VCaP (cell line): ENCODE measurements around the gene ITPKA.
A peak's percentile ranks its signal among the peaks of the same experiment; 100 is the strongest.

Source experiments
- H3K27ac ChIP-seq: fragments of 450-650 bp; 2 replicates; pipeline ENCODE4 v1.5.1; 2017
- TF ChIP-seq, protein P1 (sequence below): fragments of 450-650 bp; conservative IDR thresholded peaks from 2 replicates; pipeline ENCODE4 v1.5.1; 2017; ENCODE audit warnings: mild to moderate bottlenecking, moderate library complexity

Gene ITPKA

DNA sequence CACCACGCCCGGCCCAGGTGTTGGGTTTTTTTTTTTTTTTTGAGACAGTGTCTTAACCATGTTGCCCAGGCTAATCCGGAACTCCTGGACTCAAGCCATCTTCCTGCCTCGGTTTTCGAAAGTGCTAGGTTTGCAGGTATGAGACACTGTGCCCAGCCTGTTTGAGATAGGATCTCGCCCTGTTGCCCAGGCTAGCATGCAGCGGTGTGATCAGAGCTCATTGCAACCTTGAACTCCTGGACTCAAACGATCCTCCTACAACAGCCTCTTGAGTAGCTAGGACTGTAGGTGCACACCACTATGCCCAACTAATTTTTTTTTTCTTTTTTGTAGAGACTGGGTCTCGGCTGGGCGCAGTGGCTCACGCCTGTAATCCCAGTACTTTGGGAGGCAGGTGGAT, 20.3 kb upstream of the ITPKA start:
- no peak overlapping the region for H3K27ac ChIP-seq
- TF ChIP-seq, protein P1, sequence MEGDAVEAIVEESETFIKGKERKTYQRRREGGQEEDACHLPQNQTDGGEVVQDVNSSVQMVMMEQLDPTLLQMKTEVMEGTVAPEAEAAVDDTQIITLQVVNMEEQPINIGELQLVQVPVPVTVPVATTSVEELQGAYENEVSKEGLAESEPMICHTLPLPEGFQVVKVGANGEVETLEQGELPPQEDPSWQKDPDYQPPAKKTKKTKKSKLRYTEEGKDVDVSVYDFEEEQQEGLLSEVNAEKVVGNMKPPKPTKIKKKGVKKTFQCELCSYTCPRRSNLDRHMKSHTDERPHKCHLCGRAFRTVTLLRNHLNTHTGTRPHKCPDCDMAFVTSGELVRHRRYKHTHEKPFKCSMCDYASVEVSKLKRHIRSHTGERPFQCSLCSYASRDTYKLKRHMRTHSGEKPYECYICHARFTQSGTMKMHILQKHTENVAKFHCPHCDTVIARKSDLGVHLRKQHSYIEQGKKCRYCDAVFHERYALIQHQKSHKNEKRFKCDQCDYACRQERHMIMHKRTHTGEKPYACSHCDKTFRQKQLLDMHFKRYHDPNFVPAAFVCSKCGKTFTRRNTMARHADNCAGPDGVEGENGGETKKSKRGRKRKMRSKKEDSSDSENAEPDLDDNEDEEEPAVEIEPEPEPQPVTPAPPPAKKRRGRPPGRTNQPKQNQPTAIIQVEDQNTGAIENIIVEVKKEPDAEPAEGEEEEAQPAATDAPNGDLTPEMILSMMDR: no peak

DNA sequence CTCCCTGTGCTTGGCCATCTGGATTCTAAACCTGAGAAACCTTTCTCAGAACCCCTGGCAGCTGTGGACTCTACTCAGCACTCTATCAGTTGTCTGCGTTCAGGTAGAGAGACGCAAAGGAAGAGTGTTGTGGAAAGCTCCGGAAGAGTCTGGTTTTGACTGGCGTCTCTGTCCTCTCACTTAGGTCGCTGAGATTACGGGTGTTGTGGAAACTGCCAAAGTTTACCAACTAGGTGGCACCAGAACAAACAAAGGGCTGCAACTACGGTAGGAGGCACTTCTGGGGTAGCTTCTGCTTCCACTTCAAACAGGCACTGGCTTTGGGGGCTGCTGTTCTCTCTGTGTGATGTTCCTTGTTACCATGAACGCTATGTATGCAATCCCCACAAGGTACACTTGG, 19.2 kb upstream of the ITPKA start:
- TF ChIP-seq, protein P1: no peak
- peak overlapping the region; percentile 29; the same call in 1 of the 2 replicates for H3K27ac ChIP-seq

DNA sequence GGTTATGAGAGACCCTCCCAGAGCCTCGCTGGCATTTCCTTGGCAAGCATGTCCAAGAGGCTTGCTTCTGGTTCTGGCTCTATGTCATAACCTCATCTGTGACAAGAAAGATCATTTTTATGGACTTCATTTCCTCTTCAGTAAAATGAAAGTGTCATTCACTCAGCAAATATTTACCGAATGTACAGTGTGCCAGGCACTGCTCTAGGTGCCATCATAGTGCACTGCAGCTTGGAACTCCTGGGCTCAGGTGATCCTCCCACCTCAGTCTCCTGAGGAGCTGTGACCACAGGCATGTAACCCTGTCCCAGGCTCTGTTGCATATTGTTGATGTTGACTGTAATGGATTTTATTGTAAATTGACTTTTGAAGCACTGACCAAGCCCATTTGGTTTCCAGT, 18.7 kb upstream of the ITPKA start:
- peak overlapping the region; percentile 29; the same call in 1 of the 2 replicates for H3K27ac ChIP-seq
- TF ChIP-seq, protein P1: no peak

DNA sequence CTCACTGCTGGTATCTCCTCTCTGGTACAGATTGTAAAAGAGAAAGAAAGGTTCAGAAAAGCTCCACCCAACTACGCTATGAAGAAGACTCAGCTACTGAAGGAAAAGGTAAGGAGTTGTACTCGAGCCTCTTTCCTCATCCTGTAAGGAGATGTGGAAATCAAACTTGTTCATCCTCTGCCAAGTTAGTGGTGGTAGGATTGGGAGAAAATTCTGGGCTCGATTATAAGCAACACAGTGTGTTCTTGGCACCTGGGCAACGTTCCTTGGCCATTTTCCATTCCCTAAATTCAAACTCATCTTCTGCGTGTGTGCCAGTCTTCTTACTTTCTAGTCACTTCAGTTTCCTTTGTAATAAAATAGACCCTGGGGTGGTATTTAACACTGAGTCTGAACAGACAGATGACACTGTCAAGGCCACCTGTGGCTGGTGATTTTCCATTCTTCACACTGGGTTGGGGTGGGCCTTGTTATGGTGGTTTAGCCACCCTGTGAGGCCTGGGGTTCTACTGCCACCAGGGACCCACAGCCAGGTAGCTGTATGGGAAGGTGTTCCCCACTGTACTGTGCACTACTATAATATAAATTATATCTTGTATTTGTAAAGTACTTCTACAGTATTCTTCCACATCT, 17.1 kb upstream of the ITPKA start:
- H3K27ac ChIP-seq: no peak overlapping the region
- TF ChIP-seq, protein P1: no peak

DNA sequence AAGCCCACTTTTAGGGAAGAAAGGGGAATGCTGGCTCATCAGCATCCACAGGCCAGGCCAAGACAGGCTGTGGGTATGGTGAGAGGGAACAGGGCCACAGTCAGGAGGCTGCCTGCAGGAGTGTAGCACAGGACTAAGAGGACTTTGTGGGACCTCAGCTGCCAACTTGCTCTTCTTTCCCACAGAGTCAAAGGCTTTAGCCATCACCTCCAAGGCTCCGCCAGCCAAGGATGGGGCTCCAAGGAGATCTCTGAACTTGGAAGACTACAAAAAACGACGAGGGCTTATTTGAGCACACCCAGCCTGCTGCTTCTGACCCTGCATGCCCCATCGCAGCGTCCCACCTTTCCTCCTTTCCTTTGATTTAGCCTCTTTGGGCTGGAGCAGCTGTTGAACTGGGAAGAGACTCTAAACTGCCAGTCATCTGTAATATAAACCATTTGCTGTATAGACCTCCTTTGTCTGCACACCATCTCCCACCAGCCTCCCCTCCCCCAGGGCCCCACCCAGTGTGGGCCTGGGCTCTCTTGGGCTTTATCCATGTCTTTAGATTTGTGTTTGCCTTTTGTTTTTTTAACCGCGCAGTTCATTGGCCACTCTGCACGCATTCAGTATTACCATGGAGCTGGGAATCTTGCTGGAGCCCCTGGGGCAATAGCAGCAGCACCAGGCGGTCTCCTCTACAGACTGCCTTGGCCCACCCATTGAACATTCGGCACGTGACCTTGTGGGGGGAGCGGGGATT, 13.1 kb upstream of the ITPKA start:
- H3K27ac ChIP-seq: no peak overlapping the region
- TF ChIP-seq, protein P1: no peak

DNA sequence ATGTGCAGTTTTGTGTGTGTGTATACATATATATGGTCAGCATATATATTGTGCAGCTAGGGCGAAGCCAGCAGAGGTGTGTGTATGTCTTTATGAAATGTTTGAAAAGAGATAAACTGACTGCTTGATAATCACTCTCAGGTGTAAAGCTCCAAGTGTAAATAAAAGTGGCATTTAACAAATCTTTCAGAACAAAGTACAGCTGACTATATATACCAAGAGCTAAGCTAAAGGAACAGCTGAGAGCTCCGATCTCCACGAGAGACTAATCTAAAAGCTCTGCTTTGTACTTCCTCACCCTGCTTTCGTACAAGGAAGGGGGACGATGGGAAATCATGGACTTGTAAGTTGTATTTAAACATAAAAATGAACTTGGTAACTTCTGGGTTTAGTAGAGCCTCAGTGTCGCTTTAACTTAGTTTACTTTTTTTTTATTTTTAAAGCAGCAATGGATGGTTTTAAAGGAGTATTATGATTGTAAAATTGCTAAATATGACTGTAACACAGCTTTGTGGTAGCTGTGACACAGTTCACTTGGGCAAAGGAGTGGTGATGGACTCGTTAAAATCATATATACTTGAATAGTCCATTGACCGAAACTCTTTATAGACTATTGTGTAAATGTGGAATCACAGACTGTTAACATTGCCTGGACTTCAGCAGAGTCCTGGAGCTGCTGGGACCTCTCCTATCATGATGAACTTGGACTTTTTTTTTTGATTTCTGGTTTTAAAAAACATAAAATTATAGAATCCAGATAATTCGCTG, 11.4 kb upstream of the ITPKA start:
- TF ChIP-seq, protein P1: no peak
- H3K27ac ChIP-seq: no peak overlapping the region

DNA sequence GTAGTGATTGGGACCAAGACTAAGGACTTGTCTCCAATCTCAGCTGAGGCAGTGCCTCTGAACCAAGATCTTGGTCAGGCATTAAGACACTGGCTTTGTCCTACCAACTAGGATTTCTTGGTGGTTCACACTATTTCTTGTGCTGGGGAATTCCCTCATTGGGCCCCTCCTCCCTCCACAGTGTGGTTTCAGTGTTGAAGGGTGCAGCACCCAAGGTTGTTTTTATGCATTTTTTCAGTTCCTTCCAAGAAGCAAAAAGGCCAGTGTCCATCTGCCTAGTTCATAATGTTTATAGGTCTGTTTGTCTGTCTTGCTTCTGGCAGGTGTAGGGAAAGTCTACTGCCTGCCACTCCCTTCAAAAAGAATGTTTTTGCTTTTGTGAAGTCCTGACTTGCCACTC, 10.6 kb upstream of the ITPKA start:
- TF ChIP-seq, protein P1: no peak
- no peak overlapping the region for H3K27ac ChIP-seq
